Tibial artery (tissue), 4 donors: ENCODE measurements around the gene ACTR5.

ENCODE experiments used
- DNase-seq, 2 donors: peaks; one replicate each; pipeline ENCODE4 v3.0.0-alpha.2; 2019
- H3K27ac ChIP-seq, 2 donors: fragments of 200-600 bp; sonication (generic) in 1 of 2; 1 replicate in 1 of 2; 2 replicates in 1 of 2; pipeline ENCODE4 v1.5.1; 2018 to 2019; ENCODE audit warnings: mild to moderate bottlenecking in 1 of 2
- H3K27me3 ChIP-seq, 2 donors: fragments of 200-600 bp; sonication (generic) in 1 of 2; one replicate each; pipeline versions ENCODE4 v1.5.1 to v1.6.0; 2016 to 2019
- H3K36me3 ChIP-seq, 3 donors: fragments of 200-600 bp; sonication (generic) in 2 of 3; one replicate each; pipeline ENCODE4 v1.5.1; 2016 to 2019; ENCODE audit warnings: mild to moderate bottlenecking in 2 of 3
- H3K4me1 ChIP-seq, 4 donors: fragments of 200-600 bp; sonication (generic) in 2 of 4; 1 replicate in 3 of 4; 2 replicates in 1 of 4; pipeline ENCODE4 v1.5.1; 2016 to 2019
- H3K4me3 ChIP-seq, 2 donors: fragments of 200-600 bp; sonication (generic) in 1 of 2; 1 replicate in 1 of 2; 2 replicates in 1 of 2; pipeline ENCODE4 v1.5.1; 2018 to 2019; ENCODE audit warnings: mild to moderate bottlenecking in 2 of 2
- H3K9me3 ChIP-seq, 3 donors: fragments of 200-600 bp; sonication (generic) in 1 of 3; one replicate each; pipeline ENCODE4 v1.5.1; 2016 to 2019
- intact Hi-C: fragments of 100-400 bp; cut with DNase I; formaldehyde crosslinking; loops from one replicate; pipeline ENCODE4 v1.15.0; 2023; ENCODE audit warnings: low total_unique reads
- TF ChIP-seq, protein P1 (sequence below), 2 experiments: fragments of 200-600 bp in 1 of 2; fragments of 450-650 bp in 1 of 2; IDR thresholded peaks; one replicate each; pipeline ENCODE4 v1.5.1; 2017 to 2019; ENCODE audit warnings: antibody characterized with exemption in 2 of 2, mild to moderate bottlenecking in 1 of 2, moderate library complexity in 1 of 2

Gene ACTR5

DNA sequence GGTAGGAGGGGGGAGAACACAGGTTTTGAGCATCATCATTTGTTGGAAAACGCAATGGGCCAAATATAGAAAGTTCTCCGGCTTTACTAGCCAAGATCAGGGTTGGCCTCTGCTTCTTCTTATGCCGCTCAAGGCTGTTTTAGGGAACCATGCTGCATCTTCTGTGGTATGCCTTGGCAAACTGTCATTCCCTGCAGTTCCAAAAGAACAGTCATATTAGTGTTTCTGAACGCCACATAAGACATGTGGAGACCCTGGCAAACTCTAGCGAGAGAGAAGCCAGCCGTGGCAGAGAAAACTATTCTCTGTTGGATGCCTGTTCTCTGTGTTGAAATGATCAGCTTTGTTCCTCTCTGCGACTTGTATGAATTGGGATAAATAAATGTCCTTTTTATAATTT is 10.8 kb downstream of the ACTR5 start:
- Histone ChIP-seq H3K9me3 (no peaks in the 10 kb centered on the region), H3K27me3 (no peaks in the 10 kb centered on the region), H3K4me1 (peaks cover 0 to under 1% (median 0%) of the 10 kb centered on the region in 4 donors), H3K36me3 (peaks cover 63 to 100% (median 69%) of the 10 kb centered on the region in 3 donors), H3K4me3 (no peak overlapping the region), H3K27ac (no peak overlapping the region)
- TF ChIP-seq, protein P1, sequence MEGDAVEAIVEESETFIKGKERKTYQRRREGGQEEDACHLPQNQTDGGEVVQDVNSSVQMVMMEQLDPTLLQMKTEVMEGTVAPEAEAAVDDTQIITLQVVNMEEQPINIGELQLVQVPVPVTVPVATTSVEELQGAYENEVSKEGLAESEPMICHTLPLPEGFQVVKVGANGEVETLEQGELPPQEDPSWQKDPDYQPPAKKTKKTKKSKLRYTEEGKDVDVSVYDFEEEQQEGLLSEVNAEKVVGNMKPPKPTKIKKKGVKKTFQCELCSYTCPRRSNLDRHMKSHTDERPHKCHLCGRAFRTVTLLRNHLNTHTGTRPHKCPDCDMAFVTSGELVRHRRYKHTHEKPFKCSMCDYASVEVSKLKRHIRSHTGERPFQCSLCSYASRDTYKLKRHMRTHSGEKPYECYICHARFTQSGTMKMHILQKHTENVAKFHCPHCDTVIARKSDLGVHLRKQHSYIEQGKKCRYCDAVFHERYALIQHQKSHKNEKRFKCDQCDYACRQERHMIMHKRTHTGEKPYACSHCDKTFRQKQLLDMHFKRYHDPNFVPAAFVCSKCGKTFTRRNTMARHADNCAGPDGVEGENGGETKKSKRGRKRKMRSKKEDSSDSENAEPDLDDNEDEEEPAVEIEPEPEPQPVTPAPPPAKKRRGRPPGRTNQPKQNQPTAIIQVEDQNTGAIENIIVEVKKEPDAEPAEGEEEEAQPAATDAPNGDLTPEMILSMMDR (IDR thresholded peaks at IDR 0.05): no peak
- no peak for DNase-seq
- intact Hi-C loops: no loop called here

DNA sequence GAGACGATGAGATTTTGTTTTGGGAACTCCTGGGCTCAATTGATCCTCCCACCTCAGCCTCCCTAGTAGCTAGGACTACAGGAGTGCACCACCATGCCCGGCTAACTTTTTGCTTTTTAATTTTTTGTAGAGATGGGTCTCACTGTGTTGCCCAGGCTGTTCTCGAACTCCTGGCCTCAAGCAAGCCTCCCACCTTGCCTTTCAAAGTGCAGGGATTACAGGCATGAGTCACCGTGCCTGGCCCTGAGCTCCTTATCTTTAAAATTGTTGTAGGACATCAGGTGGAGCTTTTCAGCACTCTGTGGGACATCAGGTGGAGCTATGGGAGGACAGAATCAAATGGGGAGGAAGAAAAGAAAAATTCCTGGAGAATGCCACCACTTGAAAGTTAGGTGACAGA is 12.7 kb downstream of the ACTR5 start:
- Histone ChIP-seq H3K4me3 (no peak overlapping the region), H3K27ac (no peak overlapping the region), H3K9me3 (no peaks in the 10 kb centered on the region), H3K27me3 (no peaks in the 10 kb centered on the region), H3K4me1 (peaks cover 0 to 20% (median 18%) of the 10 kb centered on the region in 4 donors), H3K36me3 (peaks cover 45 to 97% (median 53%) of the 10 kb centered on the region in 3 donors)
- intact Hi-C loops: no loop called here
- TF ChIP-seq, protein P1 (IDR thresholded peaks at IDR 0.05): no peak
- DNase-seq: no peak

DNA sequence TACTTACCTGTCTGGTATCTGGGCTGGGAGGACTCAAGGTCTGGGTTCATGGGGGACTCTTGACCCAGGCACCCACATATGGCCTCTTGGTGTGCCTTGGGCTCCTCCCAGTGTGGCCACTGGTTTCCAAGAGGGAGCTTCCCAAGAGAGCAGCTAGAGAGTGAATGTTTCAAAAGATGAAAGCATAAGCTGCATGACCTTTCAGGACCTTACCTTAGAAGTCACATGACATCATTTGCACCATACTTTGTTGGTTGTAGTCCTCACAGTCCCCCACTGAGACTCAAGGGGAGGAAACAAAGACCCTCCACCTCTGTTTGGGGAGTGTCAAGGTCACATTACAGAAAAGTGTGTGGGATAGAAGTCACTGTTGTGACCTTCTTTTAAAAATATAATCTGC is 13.9 kb downstream of the ACTR5 start:
- Histone ChIP-seq H3K27ac (no peak overlapping the region), H3K4me1 (peaks cover 0 to 32% (median 19%) of the 10 kb centered on the region in 4 donors), H3K36me3 (peaks cover 33 to 90% (median 46%) of the 10 kb centered on the region in 3 donors), H3K9me3 (no peaks in the 10 kb centered on the region), H3K27me3 (no peaks in the 10 kb centered on the region), H3K4me3 (no peak overlapping the region)
- DNase-seq: no peak
- intact Hi-C loops: no loop called here
- TF ChIP-seq, protein P1 (IDR thresholded peaks at IDR 0.05): no peak

DNA sequence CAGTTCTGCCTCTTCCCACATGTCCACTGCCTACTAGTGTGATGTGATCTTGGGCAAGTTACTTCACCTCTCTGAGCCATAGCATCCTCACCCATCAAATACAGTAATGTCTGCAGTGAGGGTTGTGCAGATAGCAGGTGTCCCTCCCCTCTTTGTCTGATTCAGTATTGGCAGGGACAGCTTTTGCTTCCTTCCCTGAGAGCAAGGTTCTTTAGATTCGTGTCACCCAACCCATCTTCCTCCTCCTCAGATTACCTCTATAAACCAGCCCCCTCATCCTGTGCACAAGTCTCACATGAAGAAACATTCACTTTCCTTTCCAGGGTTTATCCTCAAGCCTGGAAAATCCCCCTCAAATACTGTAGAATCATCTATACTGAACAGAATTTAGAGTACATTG is 15.4 kb downstream of the ACTR5 start:
- TF ChIP-seq, protein P1 (IDR thresholded peaks at IDR 0.05): no peak
- Histone ChIP-seq H3K9me3 (no peaks in the 10 kb centered on the region), H3K27ac (peak overlapping the region in 1 of 2 donors; percentile 78), H3K4me3 (no peak overlapping the region), H3K36me3 (peaks cover 31 to 90% (median 53%) of the 10 kb centered on the region in 3 donors), H3K4me1 (peaks cover 0 to 37% (median 21%) of the 10 kb centered on the region in 4 donors), H3K27me3 (no peaks in the 10 kb centered on the region)
- DNase-seq: no peak
- intact Hi-C loops: no loop called here

DNA sequence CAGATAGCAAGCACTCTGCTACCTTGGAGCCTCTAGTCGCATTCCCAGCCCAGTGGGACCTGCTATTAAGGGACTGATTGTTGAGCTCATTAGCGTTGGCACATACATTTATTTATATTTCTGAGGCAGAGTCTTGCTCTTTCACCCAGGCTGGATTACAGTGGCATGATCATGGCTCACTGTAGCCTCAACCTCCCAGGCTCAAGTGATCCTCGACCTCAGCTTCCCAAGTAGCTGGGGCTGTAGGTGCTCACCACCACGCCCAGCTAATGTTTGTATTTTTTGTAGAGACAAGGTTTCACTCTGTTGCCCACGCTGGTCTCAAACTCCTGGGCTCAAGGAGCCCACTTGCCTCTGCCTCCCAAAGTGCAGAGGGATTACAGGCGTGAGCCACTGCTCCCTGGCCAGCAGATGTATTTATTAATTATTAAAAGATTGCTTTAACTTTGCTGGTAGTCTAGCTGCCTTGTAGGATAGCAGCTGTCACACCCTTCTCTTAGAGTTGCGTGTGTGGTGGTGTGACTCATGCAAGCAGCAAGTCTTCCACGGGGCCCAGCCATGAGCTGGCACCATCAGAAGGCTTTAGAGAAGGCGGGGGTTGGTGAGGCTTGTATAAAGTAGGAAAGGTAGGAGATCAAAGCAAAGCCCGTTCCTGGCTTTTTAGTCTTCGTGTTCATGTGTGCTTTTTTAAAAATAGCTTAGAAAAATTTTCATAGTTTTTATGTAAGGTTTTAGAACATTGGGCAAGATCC is 16.5 kb downstream of the ACTR5 start:
- intact Hi-C loops: no loop called here
- H3K9me3 ChIP-seq: no peaks in the 10 kb centered on the region
- TF ChIP-seq, protein P1 (IDR thresholded peaks at IDR 0.05): no peak
- no peak overlapping the region for H3K4me3 ChIP-seq
- peaks cover 0 to 37% (median 21%) of the 10 kb centered on the region in 4 donors for H3K4me1 ChIP-seq
- H3K27me3 ChIP-seq: no peaks in the 10 kb centered on the region
- DNase-seq: peak; percentile 57 to 76
- peak overlapping the region; percentile 47 to 78 for H3K27ac ChIP-seq
- H3K36me3 ChIP-seq: peaks cover 33 to 90% (median 61%) of the 10 kb centered on the region in 3 donors
